GM18861 (cell line): Measurements from ENCODE around the gene SLC46A2.

Experiments used
- ATAC-seq: cut with Tn5 transposase; IDR thresholded peaks from one replicate; pipeline ENCODE4 v1.9.1; 2021; ENCODE audit not compliant: unreplicated experiment

The SLC46A2 gene, protein sequence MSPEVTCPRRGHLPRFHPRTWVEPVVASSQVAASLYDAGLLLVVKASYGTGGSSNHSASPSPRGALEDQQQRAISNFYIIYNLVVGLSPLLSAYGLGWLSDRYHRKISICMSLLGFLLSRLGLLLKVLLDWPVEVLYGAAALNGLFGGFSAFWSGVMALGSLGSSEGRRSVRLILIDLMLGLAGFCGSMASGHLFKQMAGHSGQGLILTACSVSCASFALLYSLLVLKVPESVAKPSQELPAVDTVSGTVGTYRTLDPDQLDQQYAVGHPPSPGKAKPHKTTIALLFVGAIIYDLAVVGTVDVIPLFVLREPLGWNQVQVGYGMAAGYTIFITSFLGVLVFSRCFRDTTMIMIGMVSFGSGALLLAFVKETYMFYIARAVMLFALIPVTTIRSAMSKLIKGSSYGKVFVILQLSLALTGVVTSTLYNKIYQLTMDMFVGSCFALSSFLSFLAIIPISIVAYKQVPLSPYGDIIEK

GRCh38 chr9:112890106-112891081, at the start of gene SLC46A2:
SLC46A2 (minus strand) TSS chr9:112890876; CDS start chr9:112890681, 195 bp downstream.
- ATAC-seq = no peak

DNA sequence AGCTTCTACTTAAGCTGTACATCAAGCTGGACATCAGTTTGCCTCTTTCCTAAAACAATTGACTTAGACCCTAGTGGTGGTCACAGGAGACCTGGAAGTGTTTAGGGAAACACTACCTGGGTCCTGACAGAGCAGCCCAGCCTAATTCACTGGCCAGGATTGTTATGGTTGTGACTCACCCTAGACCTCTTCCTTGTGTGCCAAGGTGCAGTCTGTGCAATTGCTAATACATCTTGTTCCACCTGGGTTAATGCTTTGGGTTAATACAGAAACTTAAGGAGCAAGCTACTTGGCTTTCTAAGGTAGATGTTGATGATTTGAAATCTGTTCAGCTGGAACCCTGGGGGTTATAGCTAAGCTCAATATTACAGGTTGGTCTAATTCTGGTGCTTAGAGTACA, 48.7 kb upstream of the SLC46A2 start:
- ATAC-seq = no peak

DNA sequence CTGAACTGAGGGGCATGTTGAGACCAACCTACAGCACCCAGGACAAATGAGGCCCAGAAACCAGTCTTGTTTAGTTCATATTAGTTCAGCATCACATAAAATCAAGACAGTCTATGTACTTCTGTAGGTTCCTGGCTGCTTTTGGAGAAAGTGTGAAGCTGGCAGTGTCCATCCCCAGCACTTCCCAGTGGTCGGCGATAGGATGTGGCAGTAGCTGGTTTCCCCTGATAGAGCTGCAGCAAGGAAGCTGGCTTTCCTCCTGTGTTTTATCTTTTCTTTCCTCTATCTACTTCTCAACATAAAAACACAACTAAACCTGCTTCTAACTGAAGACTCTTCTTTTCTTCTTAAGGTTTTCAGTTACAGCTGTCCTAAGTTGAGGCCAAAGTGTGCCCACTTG, 43.0 kb upstream of the SLC46A2 start:
- ATAC-seq = no peak

DNA sequence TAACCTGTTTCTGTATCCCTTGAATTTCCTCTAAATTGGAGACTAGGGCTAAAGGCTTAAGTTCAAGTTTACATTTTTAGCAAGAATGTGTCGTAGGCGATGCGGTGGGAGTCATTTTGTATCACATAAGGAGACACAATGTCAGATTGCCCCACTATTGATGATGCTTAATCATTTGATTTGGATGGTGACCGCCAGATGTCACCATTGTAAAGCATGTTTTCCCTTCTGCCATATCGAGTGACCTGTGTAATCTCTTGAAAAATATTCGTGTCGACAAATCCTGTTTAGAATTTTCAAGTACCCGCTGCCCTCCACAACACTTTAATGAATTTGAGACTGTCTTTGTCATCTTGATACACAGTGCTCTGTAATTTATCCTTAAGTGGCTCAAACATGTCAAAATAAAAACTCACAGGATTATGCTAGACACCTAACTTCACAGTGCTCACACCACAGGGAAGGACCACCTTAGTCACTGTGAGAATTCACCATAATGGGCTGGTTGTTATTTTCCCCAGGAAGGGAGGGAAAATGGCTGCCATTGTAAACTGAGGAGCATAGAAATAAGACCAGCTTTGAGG, 34.5 kb upstream of the SLC46A2 start:
- ATAC-seq = no peak

GRCh38 chr9:112921549-112921948, 30.9 kb upstream of the SLC46A2 start:
- no peak for ATAC-seq

DNA sequence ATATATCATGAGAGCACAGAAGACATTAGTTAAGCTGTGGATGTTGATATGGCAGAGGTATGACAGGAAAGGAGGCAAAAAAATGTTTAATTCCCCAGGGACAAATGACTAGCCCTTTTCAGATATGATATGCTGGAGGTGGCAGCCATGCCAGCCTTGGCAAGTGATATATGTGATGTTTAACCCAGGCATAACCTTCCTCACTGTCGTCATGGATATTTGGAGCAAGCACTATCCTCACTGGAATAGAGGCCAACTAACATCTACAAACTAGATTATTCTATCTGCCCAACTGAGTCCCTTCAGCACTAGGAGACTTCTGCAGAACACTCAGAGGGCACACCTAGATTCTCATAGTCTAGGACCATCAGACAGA, 27.3 kb upstream of the SLC46A2 start:
- ATAC-seq = no peak

GRCh38 chr9:112917047-112917986, 26.6 kb upstream of the SLC46A2 start:
- no peak for ATAC-seq

- ATAC-seq = no peak
Measured at GRCh38 chr9:112914524-112914923, 23.8 kb upstream of the SLC46A2 start.

DNA sequence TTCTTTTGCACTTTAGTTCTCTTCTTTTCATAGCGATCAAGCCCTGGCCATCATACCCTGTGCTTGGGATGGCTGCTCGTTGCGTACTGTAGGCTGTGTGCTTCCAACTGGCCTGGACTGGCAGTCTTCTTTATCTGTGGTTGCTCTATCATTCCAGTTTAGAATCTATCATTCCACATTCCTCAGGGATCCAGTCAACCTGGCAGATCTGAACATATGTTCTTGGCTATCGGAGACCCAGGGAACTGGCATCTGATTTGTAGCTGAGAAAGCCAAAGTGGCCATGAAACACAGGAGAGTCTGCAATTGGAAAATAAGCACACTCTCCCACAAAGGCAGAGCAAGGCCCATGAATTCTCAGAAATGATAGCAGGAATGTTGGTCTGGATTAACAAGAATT, 22.6 kb upstream of the SLC46A2 start:
- no peak for ATAC-seq

- no peak for ATAC-seq
Measured at GRCh38 chr9:112912636-112913035, 22.0 kb upstream of the SLC46A2 start.

DNA sequence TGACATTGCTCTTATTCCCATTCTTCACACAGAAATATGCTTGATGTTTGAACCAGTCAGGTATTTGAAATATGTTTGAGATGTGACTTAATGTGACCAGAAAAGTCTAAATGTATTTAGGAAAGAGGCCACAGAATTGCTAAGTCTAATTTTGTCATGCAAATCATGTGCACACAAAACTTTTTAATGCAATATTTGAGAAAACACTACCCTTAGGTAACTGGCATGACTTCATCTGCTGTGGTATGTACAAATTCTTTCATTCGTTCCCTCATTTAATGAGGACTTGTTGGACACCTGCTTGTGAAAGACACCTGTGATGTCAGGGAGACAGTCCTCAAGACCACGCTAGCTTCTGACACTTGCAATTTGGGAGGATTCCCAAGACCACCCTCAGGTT, 21.1 kb upstream of the SLC46A2 start:
- ATAC-seq = no peak

GRCh38 chr9:112905084-112905483, 14.4 kb upstream of the SLC46A2 start:
- ATAC-seq = no peak

DNA sequence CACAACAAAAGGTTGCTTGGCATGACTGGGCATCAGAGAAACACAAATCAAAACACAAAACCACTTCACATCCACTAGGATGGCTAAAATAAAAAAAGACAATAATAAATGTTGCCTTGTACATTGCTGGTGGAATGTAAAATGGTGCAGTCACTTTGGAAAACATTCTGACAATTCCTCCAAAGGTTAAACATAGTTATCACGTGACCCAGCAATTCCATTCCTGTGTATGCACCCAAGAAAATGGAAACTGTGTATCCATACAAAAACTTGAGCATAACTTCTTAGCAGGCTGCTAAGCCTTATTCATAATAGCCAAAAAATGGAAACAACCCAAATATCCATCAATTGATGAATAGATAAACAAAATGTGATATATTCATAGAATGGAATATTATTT, 10.2 kb upstream of the SLC46A2 start:
- ATAC-seq = no peak

- no peak for ATAC-seq
Measured at GRCh38 chr9:112900488-112900887, 9.8 kb upstream of the SLC46A2 start.

DNA sequence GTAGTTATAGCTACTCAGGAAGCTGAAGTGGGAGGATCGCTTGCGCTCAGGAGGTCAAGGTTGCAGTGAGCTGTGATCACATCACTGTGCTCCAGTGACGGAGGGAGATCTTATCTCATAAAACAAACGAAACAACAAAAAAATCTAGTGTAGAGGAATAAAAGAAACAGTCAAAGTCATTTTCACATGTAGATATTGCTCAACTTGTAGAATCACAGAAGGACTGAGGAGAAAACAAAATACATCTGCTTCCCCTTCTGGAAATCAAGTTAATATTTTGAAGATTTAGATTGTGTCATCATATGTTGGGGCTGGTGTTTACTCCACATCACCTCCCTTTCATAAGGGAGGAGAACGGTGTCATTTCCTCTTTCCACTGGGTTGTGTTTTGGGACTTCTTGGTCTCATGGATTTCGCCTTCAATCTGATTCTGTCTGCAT, 8.2 kb upstream of the SLC46A2 start:
- no peak for ATAC-seq

- ATAC-seq = no peak
Measured at GRCh38 chr9:112896131-112896530, 5.5 kb upstream of the SLC46A2 start.

GRCh38 chr9:112894699-112895098, 4.0 kb upstream of the SLC46A2 start:
- ATAC-seq = no peak

- no peak for ATAC-seq
Measured at GRCh38 chr9:112894041-112894440, 3.4 kb upstream of the SLC46A2 start.

GRCh38 chr9:112892981-112893380, 2.3 kb upstream of the SLC46A2 start:
- no peak for ATAC-seq

DNA sequence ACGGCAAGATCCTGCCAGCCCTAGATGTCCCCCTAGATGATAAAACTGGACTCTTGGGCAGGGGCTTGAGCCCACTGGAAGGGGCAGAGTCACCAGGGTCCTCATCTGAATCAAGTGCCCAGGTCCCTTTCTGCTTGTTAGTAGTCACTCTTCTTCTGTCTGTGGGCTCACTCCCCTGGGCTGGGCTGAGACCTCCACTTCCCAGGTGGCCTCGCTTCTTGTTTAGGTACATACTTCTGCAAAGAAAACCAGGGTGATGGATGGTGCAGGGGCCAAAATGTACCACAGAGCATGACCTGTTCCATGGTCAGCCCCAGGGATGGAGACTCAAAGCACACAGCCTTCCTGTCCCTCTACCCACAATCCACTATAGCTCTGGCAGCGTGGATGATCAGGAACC, 845 bp upstream of the SLC46A2 start:
- no peak for ATAC-seq
